ENCODE data around the gene GSE1. TPM values are rescaled to one million over a fixed set of nuclear protein-coding genes. Genes with fewer than 3 reads are reported as not detected.

Gene GSE1
- total RNA-seq, 2 experiments from 2014 or later: 8.6 to 10.1 TPM

- no peak overlapping the region for H3K4me3 Mint-ChIP-seq
These were observed 48.0 kb downstream of the GSE1 start for GRCh38 chr16:85660843-85661739.

GRCh38 chr16:85661740-85662481, 48.8 kb downstream of the GSE1 start:
- Mint-ChIP-seq H3K36me3 (ENCODE audit: low read depth) (peaks cover 9% of the 10 kb centered on the region), H3K9me3 (no peaks in the 10 kb centered on the region), H3K27ac (no peak overlapping the region)

More at GRCh38 chr16:85660843-85661739, 48.0 kb downstream of the GSE1 start:
- DNase-seq: no peak
- CTCF ChIA-PET: interaction anchor here (0.5 to 0.8 kb wide), 2 partner anchors 56 to 86 kb away, joined by 4 to 8 read pairs; no protein-coding TSS in a partner anchor
- Mint-ChIP-seq H3K4me1 (ENCODE audit: low read depth) (no peaks in the 10 kb centered on the region), H3K36me3 (ENCODE audit: low read depth) (peaks cover 9% of the 10 kb centered on the region), H3K9me3 (no peaks in the 10 kb centered on the region), H3K27me3 (ENCODE audit: low read depth) (no peaks in the 10 kb centered on the region), H3K27ac (no peak overlapping the region)
- intact Hi-C loops (cut with micrococcal nuclease): no loop called here

GRCh38 chr16:85662482-85662812, 49.3 kb downstream of the GSE1 start:
- no peak overlapping the region for H3K4me3 Mint-ChIP-seq
- no peaks in the 10 kb centered on the region for H3K4me1 Mint-ChIP-seq (ENCODE audit: low read depth)
- CTCF ChIA-PET: interaction anchor here (1.0 kb wide), 2 partner anchors 53 to 267 kb away, joined by 3 read pairs; no protein-coding TSS in a partner anchor
- DNase-seq: no peak
- intact Hi-C loops (cut with micrococcal nuclease): no loop called here
- H3K9me3 Mint-ChIP-seq: no peaks in the 10 kb centered on the region
- no peaks in the 10 kb centered on the region for H3K27me3 Mint-ChIP-seq (ENCODE audit: low read depth)
- no peak overlapping the region for H3K27ac Mint-ChIP-seq
- peaks cover 9% of the 10 kb centered on the region for H3K36me3 Mint-ChIP-seq (ENCODE audit: low read depth)

More at GRCh38 chr16:85661740-85662481, 48.8 kb downstream of the GSE1 start:
- CTCF ChIA-PET: interaction anchor here (1.0 kb wide), 2 partner anchors 52 to 267 kb away, joined by 3 read pairs; no protein-coding TSS in a partner anchor
- no peak for DNase-seq
- intact Hi-C loops (cut with micrococcal nuclease): no loop called here
- no peak overlapping the region for H3K4me3 Mint-ChIP-seq
- no peaks in the 10 kb centered on the region for H3K4me1 Mint-ChIP-seq (ENCODE audit: low read depth)
- no peaks in the 10 kb centered on the region for H3K27me3 Mint-ChIP-seq (ENCODE audit: low read depth)

GRCh38 chr16:85662976-85663830, 50.1 kb downstream of the GSE1 start:
- Mint-ChIP-seq H3K27ac (no peak overlapping the region), H3K27me3 (ENCODE audit: low read depth) (no peaks in the 10 kb centered on the region), H3K36me3 (ENCODE audit: low read depth) (peaks cover 13% of the 10 kb centered on the region), H3K4me3 (no peak overlapping the region), H3K4me1 (ENCODE audit: low read depth) (no peaks in the 10 kb centered on the region), H3K9me3 (no peaks in the 10 kb centered on the region)
- DNase-seq: no peak
- CTCF ChIA-PET: no interaction called here
- intact Hi-C loops (cut with micrococcal nuclease): no loop called here

GRCh38 chr16:85663891-85664321, 50.8 kb downstream of the GSE1 start:
- CTCF ChIA-PET: no interaction called here

GRCh38 chr16:85664580-85665372, 51.7 kb downstream of the GSE1 start:
- Mint-ChIP-seq H3K27ac (no peak overlapping the region), H3K27me3 (ENCODE audit: low read depth) (no peaks in the 10 kb centered on the region), H3K4me3 (no peak overlapping the region), H3K4me1 (ENCODE audit: low read depth) (no peaks in the 10 kb centered on the region), H3K9me3 (no peaks in the 10 kb centered on the region), H3K36me3 (ENCODE audit: low read depth) (peaks cover 11% of the 10 kb centered on the region)
- CTCF ChIA-PET: no interaction called here
- intact Hi-C loops (cut with micrococcal nuclease): no loop called here
- DNase-seq: no peak

More at GRCh38 chr16:85663891-85664321, 50.8 kb downstream of the GSE1 start:
- H3K4me3 Mint-ChIP-seq: no peak overlapping the region
- peaks cover 13% of the 10 kb centered on the region for H3K36me3 Mint-ChIP-seq (ENCODE audit: low read depth)
- DNase-seq: no peak
- no peak overlapping the region for H3K27ac Mint-ChIP-seq
- no peaks in the 10 kb centered on the region for H3K9me3 Mint-ChIP-seq
- intact Hi-C loops (cut with micrococcal nuclease): no loop called here
- no peaks in the 10 kb centered on the region for H3K4me1 Mint-ChIP-seq (ENCODE audit: low read depth)
- no peaks in the 10 kb centered on the region for H3K27me3 Mint-ChIP-seq (ENCODE audit: low read depth)

GRCh38 chr16:85665373-85665740, 52.2 kb downstream of the GSE1 start:
- H3K36me3 Mint-ChIP-seq (ENCODE audit: low read depth): peaks cover 13% of the 10 kb centered on the region
- H3K27ac Mint-ChIP-seq: no peak overlapping the region
- CTCF ChIA-PET: no interaction called here
- H3K9me3 Mint-ChIP-seq: no peaks in the 10 kb centered on the region
- H3K4me1 Mint-ChIP-seq (ENCODE audit: low read depth): no peaks in the 10 kb centered on the region
- no peaks in the 10 kb centered on the region for H3K27me3 Mint-ChIP-seq (ENCODE audit: low read depth)
- no peak overlapping the region for H3K4me3 Mint-ChIP-seq
- intact Hi-C loops (cut with micrococcal nuclease): no loop called here
- no peak for DNase-seq

GRCh38 chr16:85665929-85666328, 52.8 kb downstream of the GSE1 start:
- no peak overlapping the region for H3K27ac Mint-ChIP-seq
- H3K27me3 Mint-ChIP-seq (ENCODE audit: low read depth): no peaks in the 10 kb centered on the region
- intact Hi-C loops (cut with micrococcal nuclease): no loop called here
- peaks cover 17% of the 10 kb centered on the region for H3K36me3 Mint-ChIP-seq (ENCODE audit: low read depth)
- CTCF ChIA-PET: interaction anchor here (0.9 to 1.0 kb wide), 2 partner anchors 10 to 94 kb away, joined by 3 read pairs; no protein-coding TSS in a partner anchor
- H3K9me3 Mint-ChIP-seq: no peaks in the 10 kb centered on the region
- DNase-seq: no peak
- no peaks in the 10 kb centered on the region for H3K4me1 Mint-ChIP-seq (ENCODE audit: low read depth)
- no peak overlapping the region for H3K4me3 Mint-ChIP-seq

- H3K9me3 Mint-ChIP-seq: no peaks in the 10 kb centered on the region
- CTCF ChIA-PET: no interaction called here
- DNase-seq: no peak
- H3K4me1 Mint-ChIP-seq (ENCODE audit: low read depth): no peaks in the 10 kb centered on the region
- peaks cover 22% of the 10 kb centered on the region for H3K36me3 Mint-ChIP-seq (ENCODE audit: low read depth)
- intact Hi-C loops (cut with micrococcal nuclease): no loop called here
- H3K27me3 Mint-ChIP-seq (ENCODE audit: low read depth): no peaks in the 10 kb centered on the region
- no peak overlapping the region for H3K4me3 Mint-ChIP-seq
- H3K27ac Mint-ChIP-seq: no peak overlapping the region
These were observed 54.1 kb downstream of the GSE1 start for GRCh38 chr16:85667261-85667660.

GRCh38 chr16:85667841-85668413, 54.8 kb downstream of the GSE1 start:
- H3K36me3 Mint-ChIP-seq (ENCODE audit: low read depth): peaks cover 23% of the 10 kb centered on the region
- CTCF ChIA-PET: interaction anchor here (1.0 kb wide), 1 partner anchor 10 kb away, joined by 3 read pairs; no protein-coding TSS in a partner anchor
- no peak overlapping the region for H3K4me3 Mint-ChIP-seq
- DNase-seq: no peak
- no peak overlapping the region for H3K27ac Mint-ChIP-seq
- H3K4me1 Mint-ChIP-seq (ENCODE audit: low read depth): no peaks in the 10 kb centered on the region
- intact Hi-C loops (cut with micrococcal nuclease): no loop called here
- no peaks in the 10 kb centered on the region for H3K9me3 Mint-ChIP-seq
- H3K27me3 Mint-ChIP-seq (ENCODE audit: low read depth): no peaks in the 10 kb centered on the region
